ENCODE measurements around the gene MKRN1.

GRCh38 chr7:140433396-140433795, 45.9 kb downstream of the MKRN1 start:
- TF ChIP-seq, protein P1, sequence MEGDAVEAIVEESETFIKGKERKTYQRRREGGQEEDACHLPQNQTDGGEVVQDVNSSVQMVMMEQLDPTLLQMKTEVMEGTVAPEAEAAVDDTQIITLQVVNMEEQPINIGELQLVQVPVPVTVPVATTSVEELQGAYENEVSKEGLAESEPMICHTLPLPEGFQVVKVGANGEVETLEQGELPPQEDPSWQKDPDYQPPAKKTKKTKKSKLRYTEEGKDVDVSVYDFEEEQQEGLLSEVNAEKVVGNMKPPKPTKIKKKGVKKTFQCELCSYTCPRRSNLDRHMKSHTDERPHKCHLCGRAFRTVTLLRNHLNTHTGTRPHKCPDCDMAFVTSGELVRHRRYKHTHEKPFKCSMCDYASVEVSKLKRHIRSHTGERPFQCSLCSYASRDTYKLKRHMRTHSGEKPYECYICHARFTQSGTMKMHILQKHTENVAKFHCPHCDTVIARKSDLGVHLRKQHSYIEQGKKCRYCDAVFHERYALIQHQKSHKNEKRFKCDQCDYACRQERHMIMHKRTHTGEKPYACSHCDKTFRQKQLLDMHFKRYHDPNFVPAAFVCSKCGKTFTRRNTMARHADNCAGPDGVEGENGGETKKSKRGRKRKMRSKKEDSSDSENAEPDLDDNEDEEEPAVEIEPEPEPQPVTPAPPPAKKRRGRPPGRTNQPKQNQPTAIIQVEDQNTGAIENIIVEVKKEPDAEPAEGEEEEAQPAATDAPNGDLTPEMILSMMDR (IDR thresholded peaks at IDR 0.05; ENCODE audit: low read depth, low read length, missing input control): no peak
- no peak for TF ChIP-seq EGR1 (IDR thresholded peaks at IDR 0.05; ENCODE audit: low read depth in 2 of 2)
- TF ChIP-seq TAF1 (conservative IDR thresholded peaks at IDR 0.05): no peak
- TF ChIP-seq RXRA (IDR thresholded peaks at IDR 0.05): no peak

Data from liver (tissue), 3 donors.